A549 (cell line): ENCODE data around the gene IGSF9. TPM values are rescaled to one million over a fixed set of nuclear protein-coding genes. Genes with fewer than 3 reads are reported as not detected.

Source experiments
- ATAC-seq, 2 experiments: fragments of 200-7000 bp in 1 of 2; fragments of >200 bp in 1 of 2; cut with Nextera tagmentation in 1 of 2; cut with Tn5 transposase in 1 of 2; 3 replicates each; pipeline versions ENCODE4 v1.8.0 to v1.9.1; 2018 to 2020; ENCODE audit warnings: mild to moderate bottlenecking in 1 of 2, moderate library complexity in 1 of 2
- CTCF ChIA-PET: fragments of 300-600 bp; sonication (Branson Sonifier 250); formaldehyde crosslinking; extraction: SDS; loops from one replicate; lab custom pipeline; 2021; ENCODE audit warnings: antibody characterized with exemption, inconsistent platforms; lab: Yijun Ruan, JAX
- POLR2A ChIA-PET: fragments of 350-600 bp; formaldehyde crosslinking; extraction: SDS; loops from one replicate; lab custom pipeline; 2021; ENCODE audit warnings: antibody characterized with exemption, inconsistent platforms; lab: Yijun Ruan, JAX
- DNase-seq, 2 experiments: peaks; one replicate each; pipeline versions ENCODE4 v3.0.0 to v3.0.0-alpha.2; 2011 to 2016; ENCODE audit warnings: low read depth in 1 of 2, low spot score in 1 of 2
- FAIRE-seq: peaks from 2 replicates; lab custom pipeline; 2011; peaks lifted over from hg19 to GRCh38; lab: Jason Lieb, UNC
- H3K27ac ChIP-seq, 2 experiments: fragments of >200 bp; sonication (Bioruptor Twin); formaldehyde crosslinking; 3 replicates each; pipeline ENCODE4 v1.5.1; 2016 to 2017
- H3K4me1 ChIP-seq: fragments of >200 bp; sonication (Bioruptor Twin); formaldehyde crosslinking; 3 replicates; pipeline ENCODE4 v1.6.1; 2016
- H3K4me2 ChIP-seq: fragments of >200 bp; sonication (Bioruptor Twin); formaldehyde crosslinking; 3 replicates; pipeline ENCODE4 v1.6.1; 2016
- H3K4me3 ChIP-seq: fragments of >200 bp; sonication (Bioruptor Twin); formaldehyde crosslinking; 3 replicates; pipeline ENCODE4 v1.5.1; 2016
- H3K9me3 ChIP-seq: fragments of >200 bp; sonication (Bioruptor Twin); formaldehyde crosslinking; 3 replicates; pipeline ENCODE4 v1.6.1; 2016
- BHLHE40 ChIP-seq: IDR thresholded peaks from 2 replicates; pipeline ENCODE4 v1.6.1; 2012; ENCODE audit warnings: low read depth, low read length, inconsistent platforms
- EHF ChIP-seq: fragments of 250-450 bp; sonication (Bioruptor Pico); IDR thresholded peaks from 2 replicates; pipeline ENCODE4 v1.5.0; 2020; ENCODE audit warnings: mild to moderate bottlenecking
- EHMT2 ChIP-seq: fragments of 200-600 bp; sonication (generic); IDR thresholded peaks from 2 replicates; pipeline ENCODE4 v1.6.1; 2016; ENCODE audit warnings: antibody characterized with exemption, low read depth, mild to moderate bottlenecking, moderate library complexity
- FOXS1 ChIP-seq: fragments of 250-450 bp; sonication (Bioruptor Pico); IDR thresholded peaks from 2 replicates; pipeline ENCODE4 v1.5.0; 2020; ENCODE audit warnings: mild to moderate bottlenecking, moderate library complexity
- HEYL ChIP-seq: fragments of 250-450 bp; sonication (Bioruptor Pico); IDR thresholded peaks from 2 replicates; pipeline ENCODE4 v1.8.0; 2021; ENCODE audit warnings: mild to moderate bottlenecking, moderate library complexity
- HOXA7 ChIP-seq: fragments of 250-450 bp; sonication (Bioruptor Pico); IDR thresholded peaks from 2 replicates; pipeline ENCODE4 v1.5.0; 2020; ENCODE audit warnings: mild to moderate bottlenecking, moderate library complexity
- HOXB5 ChIP-seq: fragments of 250-450 bp; sonication (Bioruptor Pico); IDR thresholded peaks from 2 replicates; pipeline ENCODE4 v1.5.0; 2020; ENCODE audit warnings: mild to moderate bottlenecking, moderate library complexity
- JUN ChIP-seq, 2 experiments: fragments of >200 bp; sonication (Bioruptor Twin); formaldehyde crosslinking; IDR thresholded peaks; 2 replicates in 1 of 2; 3 replicates in 1 of 2; pipeline ENCODE4 v1.6.1; 2016 to 2017
- MAZ ChIP-seq: fragments of 150-350 bp; IDR thresholded peaks from 2 replicates; pipeline ENCODE4 v1.6.1; 2014; ENCODE audit warnings: antibody characterized with exemption, low read depth, low read length, borderline replicate concordance
- NFE2L2 ChIP-seq: fragments of 150-350 bp; conservative IDR thresholded peaks from 2 replicates; pipeline ENCODE4 v1.6.1; 2014; ENCODE audit warnings: low read length
- NPAS2 ChIP-seq: fragments of 250-450 bp; sonication (Bioruptor Pico); IDR thresholded peaks from 2 replicates; pipeline ENCODE4 v1.8.0; 2022; ENCODE audit warnings: mild to moderate bottlenecking, moderate library complexity, borderline replicate concordance
- PHF8 ChIP-seq: fragments of 200-600 bp; sonication (generic); IDR thresholded peaks from 2 replicates; pipeline ENCODE4 v1.6.1; 2016; ENCODE audit warnings: low read depth, mild to moderate bottlenecking, antibody characterized with exemption, moderate library complexity, borderline replicate concordance
- RARB ChIP-seq: fragments of 250-450 bp; sonication (Bioruptor Pico); IDR thresholded peaks from 2 replicates; pipeline ENCODE4 v1.8.0; 2021; ENCODE audit warnings: mild to moderate bottlenecking, moderate library complexity
- SMC3 ChIP-seq: fragments of >200 bp; sonication (Bioruptor Twin); formaldehyde crosslinking; IDR thresholded peaks from 3 replicates; pipeline ENCODE4 v1.6.1; 2018; ENCODE audit warnings: inconsistent platforms
- TFCP2L1 ChIP-seq: fragments of 250-450 bp; sonication (Bioruptor Pico); IDR thresholded peaks from 2 replicates; pipeline ENCODE4 v1.5.0; 2021; ENCODE audit warnings: mild to moderate bottlenecking
- TP53 ChIP-seq: fragments of 250-450 bp; sonication (Bioruptor Pico); IDR thresholded peaks from 2 replicates; pipeline ENCODE4 v1.5.0; 2021; ENCODE audit warnings: mild to moderate bottlenecking, moderate library complexity
- WGBS: methylation state at CpG from one replicate; pipeline ENCODE4 v1.1.6; 2017; ENCODE audit errors: missing lambda C conversion rate; 5-methylcytosine and 5-hydroxymethylcytosine counted together
- polyA plus RNA-seq, 4 experiments: library from polyadenylated mRNA; depleted of rRNA in 3 of 4; stranded (reverse); fragments of >200 nt; fragmentation: RNase III in 1 of 4; extraction: RNeasy Plus Mini Kit Qiagen cat#74134 plus additional on column Dnase treatment in 1 of 4; gene quantifications; 2 replicates in 3 of 4; 3 replicates in 1 of 4; pipeline ENCODE4 v1.2.3, GENCODE V29; 2011 to 2017
- TF ChIP-seq, protein P1 (sequence below): IDR thresholded peaks from 2 replicates; pipeline ENCODE4 v1.6.1; 2012
- TF ChIP-seq, protein P2 (sequence below): fragments of >200 bp; sonication (Bioruptor Twin); formaldehyde crosslinking; IDR thresholded peaks from 3 replicates; pipeline ENCODE4 v1.5.1; 2016
- TF ChIP-seq, protein P3 (sequence below): IDR thresholded peaks from 2 replicates; pipeline ENCODE4 v1.6.1; 2012
- TF ChIP-seq, protein P4 (sequence below): fragments of >200 bp; sonication (Bioruptor Twin); formaldehyde crosslinking; IDR thresholded peaks from 2 replicates; pipeline ENCODE4 v1.6.1; 2016
- TF ChIP-seq, protein P5 (sequence below): fragments of 200-600 bp; sonication (generic); IDR thresholded peaks from 2 replicates; pipeline ENCODE4 v1.6.1; 2016; ENCODE audit warnings: antibody characterized with exemption, mild to moderate bottlenecking, moderate library complexity
- TF ChIP-seq, protein P6 (sequence below): fragments of 150-350 bp; IDR thresholded peaks from 2 replicates; pipeline ENCODE4 v1.6.1; 2014; ENCODE audit warnings: low read depth, mild to moderate bottlenecking, low read length

IGSF9 gene
- polyA plus RNA-seq, 2 of the 4 experiments (the other 2 are of a cell fraction) = 0.06 to 0.54 TPM

DNA sequence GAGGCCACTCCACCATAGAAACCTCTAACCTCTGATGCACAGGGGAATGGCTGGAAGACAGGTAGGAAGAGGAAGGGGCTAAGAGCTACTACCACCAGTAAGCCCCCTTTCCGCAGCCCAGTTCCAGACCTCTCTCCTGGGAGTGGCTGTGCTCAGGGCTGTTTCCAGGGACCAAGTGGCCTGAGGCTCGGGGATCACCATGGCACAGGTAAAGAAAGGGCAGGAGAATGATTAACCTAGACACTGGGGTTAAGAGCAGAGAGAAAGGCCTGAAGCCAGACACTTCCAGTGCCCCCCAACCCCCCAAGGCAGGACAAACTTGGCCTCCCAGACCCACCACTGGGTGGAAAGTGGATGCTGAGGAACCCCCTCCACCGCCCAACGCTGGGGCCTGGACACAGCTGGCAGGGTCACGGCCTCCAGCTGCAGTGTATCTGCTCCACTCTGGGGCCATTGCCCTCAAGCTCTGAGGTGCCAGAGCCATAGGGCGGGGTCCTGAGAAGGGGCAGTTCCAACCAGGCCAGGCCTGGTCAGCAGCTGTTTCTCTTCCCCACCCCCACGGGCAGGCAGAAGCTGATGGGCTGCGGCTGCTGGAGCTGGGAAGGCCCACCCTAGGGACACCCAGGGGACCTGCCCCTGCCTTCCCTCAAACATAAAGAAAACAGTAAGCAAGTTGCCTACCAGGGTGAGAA lies 22.8 kb downstream of the IGSF9 start (continued):
- TF ChIP-seq FOXS1 (CRISPR knock-in tag) (no peak), TP53 (no peak), BHLHE40 (no peak), JUN (IDR thresholded peaks at IDR 0.05) (peak; percentile 4 to 20; a peak in 1 of 5 replicates), HEYL (no peak), NPAS2 (CRISPR knock-in tag) (no peak), EHMT2 (no peak), SMC3 (no peak), RARB (0 out of 2 replicates have a peak, but pooled peaks have one; percentile 36)
- TF ChIP-seq, protein P1, sequence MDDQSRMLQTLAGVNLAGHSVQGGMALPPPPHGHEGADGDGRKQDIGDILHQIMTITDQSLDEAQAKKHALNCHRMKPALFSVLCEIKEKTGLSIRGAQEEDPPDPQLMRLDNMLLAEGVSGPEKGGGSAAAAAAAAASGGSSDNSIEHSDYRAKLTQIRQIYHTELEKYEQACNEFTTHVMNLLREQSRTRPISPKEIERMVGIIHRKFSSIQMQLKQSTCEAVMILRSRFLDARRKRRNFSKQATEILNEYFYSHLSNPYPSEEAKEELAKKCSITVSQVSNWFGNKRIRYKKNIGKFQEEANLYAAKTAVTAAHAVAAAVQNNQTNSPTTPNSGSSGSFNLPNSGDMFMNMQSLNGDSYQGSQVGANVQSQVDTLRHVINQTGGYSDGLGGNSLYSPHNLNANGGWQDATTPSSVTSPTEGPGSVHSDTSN = no peak
- TF ChIP-seq, protein P2, sequence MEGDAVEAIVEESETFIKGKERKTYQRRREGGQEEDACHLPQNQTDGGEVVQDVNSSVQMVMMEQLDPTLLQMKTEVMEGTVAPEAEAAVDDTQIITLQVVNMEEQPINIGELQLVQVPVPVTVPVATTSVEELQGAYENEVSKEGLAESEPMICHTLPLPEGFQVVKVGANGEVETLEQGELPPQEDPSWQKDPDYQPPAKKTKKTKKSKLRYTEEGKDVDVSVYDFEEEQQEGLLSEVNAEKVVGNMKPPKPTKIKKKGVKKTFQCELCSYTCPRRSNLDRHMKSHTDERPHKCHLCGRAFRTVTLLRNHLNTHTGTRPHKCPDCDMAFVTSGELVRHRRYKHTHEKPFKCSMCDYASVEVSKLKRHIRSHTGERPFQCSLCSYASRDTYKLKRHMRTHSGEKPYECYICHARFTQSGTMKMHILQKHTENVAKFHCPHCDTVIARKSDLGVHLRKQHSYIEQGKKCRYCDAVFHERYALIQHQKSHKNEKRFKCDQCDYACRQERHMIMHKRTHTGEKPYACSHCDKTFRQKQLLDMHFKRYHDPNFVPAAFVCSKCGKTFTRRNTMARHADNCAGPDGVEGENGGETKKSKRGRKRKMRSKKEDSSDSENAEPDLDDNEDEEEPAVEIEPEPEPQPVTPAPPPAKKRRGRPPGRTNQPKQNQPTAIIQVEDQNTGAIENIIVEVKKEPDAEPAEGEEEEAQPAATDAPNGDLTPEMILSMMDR = no peak

DNA sequence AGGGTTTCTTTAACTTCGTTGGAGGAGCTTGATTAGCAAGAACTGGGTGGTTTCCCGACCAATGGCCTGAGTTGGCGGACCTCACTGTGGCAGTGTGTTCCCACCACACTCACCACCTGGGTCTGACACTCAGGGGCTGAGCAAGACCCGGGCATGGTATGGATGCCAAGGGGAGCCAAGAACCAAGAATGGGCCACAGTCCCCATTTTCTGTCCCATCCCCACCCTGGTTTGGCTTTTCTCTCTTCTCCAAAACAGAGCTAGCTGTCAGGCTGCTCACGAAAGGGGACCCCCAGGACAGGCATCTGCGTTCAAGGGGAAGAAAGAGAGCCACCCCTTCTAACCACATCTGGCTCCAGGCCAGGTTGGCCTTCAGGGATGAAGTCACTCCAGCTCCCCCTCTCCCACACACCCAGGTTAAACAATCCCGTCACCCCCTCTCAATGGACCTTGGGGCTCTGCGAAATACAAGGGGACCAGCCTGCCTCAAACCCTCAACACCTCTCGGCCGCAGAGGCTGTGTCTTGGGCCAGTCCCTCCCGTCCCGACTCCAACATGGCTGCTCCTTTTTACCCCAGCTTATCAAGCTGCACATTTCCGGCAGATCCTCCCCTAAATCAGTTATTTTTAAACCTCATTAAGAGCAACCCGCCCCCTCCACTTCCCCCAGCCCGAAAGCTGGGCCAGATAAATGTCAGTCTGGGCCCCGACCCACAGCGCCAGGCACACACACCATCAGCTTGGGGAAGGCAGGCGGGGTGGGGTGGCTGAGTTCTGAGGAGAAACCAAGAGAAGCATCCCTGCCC lies 23.5 kb downstream of the IGSF9 start:
- whole genome bisulfite sequencing = 78% methylated on average over 17 of the region's 18 CpGs
- FAIRE-seq (no peak), ATAC-seq (no peak), DNase-seq (no peak)
- Histone ChIP-seq H3K4me3 (peak overlapping the region; percentile 87), H3K27ac (peak overlapping the region; percentile 97 to 99), H3K4me1 (peaks cover 73% of the 10 kb centered on the region), H3K4me2 (peak overlapping the region; percentile 97), H3K9me3 (no peaks in the 10 kb centered on the region)
- ChIA-PET CTCF (interaction anchor here (1.2 to 22.4 kb wide), 7 partner anchors 9 to 163 kb away, joined by 3 to 665 read pairs (median 6); no protein-coding TSS in a partner anchor), POLR2A (no interaction called here)
- TF ChIP-seq, protein P3, sequence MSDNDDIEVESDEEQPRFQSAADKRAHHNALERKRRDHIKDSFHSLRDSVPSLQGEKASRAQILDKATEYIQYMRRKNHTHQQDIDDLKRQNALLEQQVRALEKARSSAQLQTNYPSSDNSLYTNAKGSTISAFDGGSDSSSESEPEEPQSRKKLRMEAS = peak; percentile 6; the same call in 1 of the 2 replicates
- TF ChIP-seq HOXB5 = no peak
- TF ChIP-seq, protein P4, sequence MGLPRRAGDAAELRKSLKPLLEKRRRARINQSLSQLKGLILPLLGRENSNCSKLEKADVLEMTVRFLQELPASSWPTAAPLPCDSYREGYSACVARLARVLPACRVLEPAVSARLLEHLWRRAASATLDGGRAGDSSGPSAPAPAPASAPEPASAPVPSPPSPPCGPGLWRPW = no peak

DNA sequence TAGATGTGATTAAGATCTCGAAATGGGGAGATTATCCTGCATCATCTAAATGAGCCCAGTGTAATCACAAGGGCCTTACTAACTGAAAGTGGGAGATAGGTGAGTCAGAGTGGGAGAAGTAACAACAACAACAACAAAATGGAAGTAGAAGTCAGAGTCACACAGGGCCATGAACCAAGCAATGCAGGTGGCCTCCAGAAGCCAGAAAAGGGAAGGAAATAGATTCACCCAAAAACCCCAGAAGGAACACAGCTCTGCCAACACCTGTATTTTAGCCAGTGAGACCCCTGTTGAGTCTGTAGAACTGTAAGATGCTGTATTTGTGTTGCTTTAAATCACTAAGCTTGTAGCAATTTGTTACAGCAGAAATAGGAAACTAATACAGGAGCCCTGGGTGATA lies 24.2 kb downstream of the IGSF9 start:
- ChIA-PET CTCF (interaction anchor here (1.0 to 22.4 kb wide), 6 partner anchors 9 to 87 kb away, joined by 3 to 665 read pairs (median 36); no protein-coding TSS in a partner anchor), POLR2A (no interaction called here)
- Histone ChIP-seq H3K9me3 (no peaks in the 10 kb centered on the region), H3K4me1 (peaks cover 75% of the 10 kb centered on the region), H3K4me3 (peak overlapping the region; percentile 87; the same call in 2 of the 3 replicates), H3K27ac (peak overlapping the region; percentile 97 to 99; a peak in 3 of 6 replicates), H3K4me2 (peak overlapping the region; percentile 97)
- 71% methylated on average over 1 of the region's 1 CpG for WGBS
- no peak for ATAC-seq
- no peak for DNase-seq
- FAIRE-seq = no peak
- TF ChIP-seq, protein P2 = no peak
- TF ChIP-seq, protein P5, sequence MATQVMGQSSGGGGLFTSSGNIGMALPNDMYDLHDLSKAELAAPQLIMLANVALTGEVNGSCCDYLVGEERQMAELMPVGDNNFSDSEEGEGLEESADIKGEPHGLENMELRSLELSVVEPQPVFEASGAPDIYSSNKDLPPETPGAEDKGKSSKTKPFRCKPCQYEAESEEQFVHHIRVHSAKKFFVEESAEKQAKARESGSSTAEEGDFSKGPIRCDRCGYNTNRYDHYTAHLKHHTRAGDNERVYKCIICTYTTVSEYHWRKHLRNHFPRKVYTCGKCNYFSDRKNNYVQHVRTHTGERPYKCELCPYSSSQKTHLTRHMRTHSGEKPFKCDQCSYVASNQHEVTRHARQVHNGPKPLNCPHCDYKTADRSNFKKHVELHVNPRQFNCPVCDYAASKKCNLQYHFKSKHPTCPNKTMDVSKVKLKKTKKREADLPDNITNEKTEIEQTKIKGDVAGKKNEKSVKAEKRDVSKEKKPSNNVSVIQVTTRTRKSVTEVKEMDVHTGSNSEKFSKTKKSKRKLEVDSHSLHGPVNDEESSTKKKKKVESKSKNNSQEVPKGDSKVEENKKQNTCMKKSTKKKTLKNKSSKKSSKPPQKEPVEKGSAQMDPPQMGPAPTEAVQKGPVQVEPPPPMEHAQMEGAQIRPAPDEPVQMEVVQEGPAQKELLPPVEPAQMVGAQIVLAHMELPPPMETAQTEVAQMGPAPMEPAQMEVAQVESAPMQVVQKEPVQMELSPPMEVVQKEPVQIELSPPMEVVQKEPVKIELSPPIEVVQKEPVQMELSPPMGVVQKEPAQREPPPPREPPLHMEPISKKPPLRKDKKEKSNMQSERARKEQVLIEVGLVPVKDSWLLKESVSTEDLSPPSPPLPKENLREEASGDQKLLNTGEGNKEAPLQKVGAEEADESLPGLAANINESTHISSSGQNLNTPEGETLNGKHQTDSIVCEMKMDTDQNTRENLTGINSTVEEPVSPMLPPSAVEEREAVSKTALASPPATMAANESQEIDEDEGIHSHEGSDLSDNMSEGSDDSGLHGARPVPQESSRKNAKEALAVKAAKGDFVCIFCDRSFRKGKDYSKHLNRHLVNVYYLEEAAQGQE = no peak
- TF ChIP-seq MAZ (no peak), TFCP2L1 (no peak), NFE2L2 (no peak), PHF8 (no peak), HOXA7 (CRISPR knock-in tag) (no peak), EHF (CRISPR knock-in tag) (no peak)
- TF ChIP-seq, protein P6, sequence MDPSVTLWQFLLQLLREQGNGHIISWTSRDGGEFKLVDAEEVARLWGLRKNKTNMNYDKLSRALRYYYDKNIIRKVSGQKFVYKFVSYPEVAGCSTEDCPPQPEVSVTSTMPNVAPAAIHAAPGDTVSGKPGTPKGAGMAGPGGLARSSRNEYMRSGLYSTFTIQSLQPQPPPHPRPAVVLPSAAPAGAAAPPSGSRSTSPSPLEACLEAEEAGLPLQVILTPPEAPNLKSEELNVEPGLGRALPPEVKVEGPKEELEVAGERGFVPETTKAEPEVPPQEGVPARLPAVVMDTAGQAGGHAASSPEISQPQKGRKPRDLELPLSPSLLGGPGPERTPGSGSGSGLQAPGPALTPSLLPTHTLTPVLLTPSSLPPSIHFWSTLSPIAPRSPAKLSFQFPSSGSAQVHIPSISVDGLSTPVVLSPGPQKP = no peak
